ENCODE measurements around the gene EPAS1. TPM values are rescaled to one million over a fixed set of nuclear protein-coding genes. Genes with fewer than 3 reads are reported as not detected.
A peak's percentile ranks its signal among the peaks of the same experiment; 100 is the strongest.

The EPAS1 gene
- total RNA-seq, 2 experiments from 2014 or later, result 51.0 to 54.6 TPM

DNA sequence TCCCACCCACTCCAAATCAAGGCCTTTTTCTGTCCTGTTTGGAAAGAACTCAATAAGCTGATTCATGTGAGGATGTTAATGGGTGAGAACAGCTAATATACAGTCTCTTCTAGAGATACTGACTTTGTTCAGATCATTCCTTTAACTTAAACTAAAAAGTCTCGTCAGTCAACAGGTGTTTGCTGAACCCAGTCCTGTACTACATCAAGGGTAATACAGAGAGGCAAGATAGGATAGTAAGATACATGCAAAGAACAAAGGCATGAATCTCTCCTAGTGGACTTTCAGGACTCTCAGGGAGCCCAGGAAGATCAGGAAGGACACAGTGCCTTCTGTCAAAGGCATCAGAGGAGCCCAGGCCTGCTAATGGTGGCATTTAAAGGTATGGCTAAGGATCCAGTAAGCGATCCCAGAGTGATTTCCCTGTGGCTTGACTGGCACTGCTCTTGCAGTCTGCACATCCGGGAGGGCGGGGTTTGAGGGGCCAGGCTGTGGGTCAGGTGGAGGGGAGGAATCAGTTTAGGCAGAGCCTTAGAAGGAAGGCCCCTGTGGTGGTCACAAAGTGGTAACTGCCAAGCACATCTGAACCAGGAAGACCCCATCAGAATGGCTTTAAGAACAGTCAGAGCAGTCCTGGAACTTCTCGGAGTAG is 54.0 kb downstream of the EPAS1 start:
- intact Hi-C loops (cut with micrococcal nuclease), result loop anchor here (5.0 kb wide), 1 partner anchor 54 kb away; the partner anchor contains the start of gene EPAS1
- H3K27me3 Mint-ChIP-seq, result no peaks in the 10 kb centered on the region
- no peaks in the 10 kb centered on the region for H3K9me3 Mint-ChIP-seq
- ChIA-PET POLR2A (no interaction called here), CTCF (no interaction called here)
- peak overlapping the region; percentile 75 for H3K4me3 Mint-ChIP-seq
- peak overlapping the region; percentile 91 for H3K27ac Mint-ChIP-seq
- peaks cover 50% of the 10 kb centered on the region for H3K4me1 Mint-ChIP-seq (ENCODE audit: low read depth)
- peaks cover 5% of the 10 kb centered on the region for H3K36me3 Mint-ChIP-seq
- DNase-seq, result peak; percentile 65

DNA sequence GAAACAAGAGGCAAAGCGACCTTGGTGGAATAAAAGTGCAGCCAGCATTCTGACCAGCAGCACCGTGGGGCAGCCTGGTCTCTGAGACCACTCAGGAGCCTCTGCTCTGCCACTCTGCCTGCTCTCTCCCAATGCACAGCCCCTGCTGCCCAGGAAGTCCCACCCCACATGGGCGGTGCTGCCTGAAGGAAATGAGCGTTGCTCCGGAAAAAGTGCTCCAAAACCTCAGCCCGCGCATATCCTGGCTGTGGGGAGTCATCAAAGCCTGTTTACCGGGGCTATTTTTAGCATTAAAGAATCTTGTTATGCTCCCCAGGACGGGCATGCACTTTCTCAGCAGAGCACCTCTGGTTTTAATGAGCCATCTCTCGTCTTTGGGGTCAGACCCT is 54.5 kb downstream of the EPAS1 start:
- H3K27ac Mint-ChIP-seq, result peak overlapping the region; percentile 91
- H3K4me1 Mint-ChIP-seq (ENCODE audit: low read depth), result peaks cover 52% of the 10 kb centered on the region
- peak; percentile 87 for DNase-seq
- H3K36me3 Mint-ChIP-seq, result peaks cover 8% of the 10 kb centered on the region
- peak overlapping the region; percentile 75 for H3K4me3 Mint-ChIP-seq
- intact Hi-C loops (cut with micrococcal nuclease), result loop anchor here (5.0 kb wide), 1 partner anchor 54 kb away; the partner anchor contains the start of gene EPAS1
- H3K9me3 Mint-ChIP-seq, result no peaks in the 10 kb centered on the region
- POLR2A ChIA-PET, result no interaction called here
- CTCF ChIA-PET, result no interaction called here
- no peaks in the 10 kb centered on the region for H3K27me3 Mint-ChIP-seq

DNA sequence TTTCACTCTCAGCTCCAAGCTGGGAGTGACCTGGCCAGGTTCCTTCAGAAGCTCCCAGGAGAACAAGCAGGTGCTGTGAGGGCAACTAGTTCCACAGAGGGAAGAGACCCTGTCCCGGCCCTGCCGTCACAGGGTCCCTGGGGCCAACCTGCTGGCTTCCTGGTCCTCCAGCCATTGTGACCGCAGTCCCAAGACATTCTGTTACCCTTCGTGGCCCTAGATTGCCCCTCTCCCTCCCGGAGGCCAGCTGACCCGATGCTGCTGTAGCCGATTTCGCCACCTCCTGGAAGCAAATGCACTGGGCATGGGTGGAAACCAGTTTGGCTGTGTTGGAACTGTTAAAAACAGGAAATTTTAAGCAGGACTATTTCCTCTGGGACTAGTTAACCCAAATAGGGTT is 55.4 kb downstream of the EPAS1 start:
- H3K4me1 Mint-ChIP-seq (ENCODE audit: low read depth), result peaks cover 54% of the 10 kb centered on the region
- peak overlapping the region; percentile 91 for H3K27ac Mint-ChIP-seq
- H3K9me3 Mint-ChIP-seq, result no peaks in the 10 kb centered on the region
- intact Hi-C loops (cut with micrococcal nuclease), result loop anchor here (5.0 kb wide), 1 partner anchor 55 kb away; the partner anchor contains the start of gene EPAS1
- DNase-seq, result no peak
- POLR2A ChIA-PET, result no interaction called here
- no peaks in the 10 kb centered on the region for H3K27me3 Mint-ChIP-seq
- H3K36me3 Mint-ChIP-seq, result peaks cover 6% of the 10 kb centered on the region
- peak overlapping the region; percentile 75 for H3K4me3 Mint-ChIP-seq
- CTCF ChIA-PET, result no interaction called here

DNA sequence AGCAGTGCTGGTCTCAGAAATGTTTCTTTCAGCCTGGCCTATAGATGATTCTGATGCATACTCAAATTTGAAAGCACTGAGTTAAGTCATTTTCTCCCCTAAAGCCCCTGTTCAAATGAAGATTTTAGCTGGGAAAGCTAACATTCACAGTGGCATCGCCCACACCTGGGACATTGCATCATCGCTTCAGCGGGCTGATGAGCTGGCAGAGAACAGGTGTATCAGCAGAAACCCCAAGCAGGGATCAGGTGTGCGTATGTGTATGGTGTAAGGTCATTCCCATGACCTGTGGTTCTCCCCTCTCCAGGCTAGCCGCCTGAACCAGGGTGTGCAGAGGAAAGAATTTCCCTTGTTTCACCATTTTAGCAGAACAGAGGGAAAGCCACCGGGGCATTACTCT is 56.3 kb downstream of the EPAS1 start:
- intact Hi-C loops (cut with micrococcal nuclease), result loop anchor here (5.0 kb wide), 1 partner anchor 56 kb away; the partner anchor contains the start of gene EPAS1
- ChIA-PET POLR2A (no interaction called here), CTCF (interaction anchor here (1.4 kb wide), 1 partner anchor 291 kb away, joined by 5 read pairs; no protein-coding TSS in a partner anchor)
- no peaks in the 10 kb centered on the region for H3K27me3 Mint-ChIP-seq
- DNase-seq, result no peak
- no peaks in the 10 kb centered on the region for H3K9me3 Mint-ChIP-seq
- H3K36me3 Mint-ChIP-seq, result peaks cover 4% of the 10 kb centered on the region
- no peak overlapping the region for H3K27ac Mint-ChIP-seq
- H3K4me1 Mint-ChIP-seq (ENCODE audit: low read depth), result peaks cover 51% of the 10 kb centered on the region
- H3K4me3 Mint-ChIP-seq, result no peak overlapping the region

DNA sequence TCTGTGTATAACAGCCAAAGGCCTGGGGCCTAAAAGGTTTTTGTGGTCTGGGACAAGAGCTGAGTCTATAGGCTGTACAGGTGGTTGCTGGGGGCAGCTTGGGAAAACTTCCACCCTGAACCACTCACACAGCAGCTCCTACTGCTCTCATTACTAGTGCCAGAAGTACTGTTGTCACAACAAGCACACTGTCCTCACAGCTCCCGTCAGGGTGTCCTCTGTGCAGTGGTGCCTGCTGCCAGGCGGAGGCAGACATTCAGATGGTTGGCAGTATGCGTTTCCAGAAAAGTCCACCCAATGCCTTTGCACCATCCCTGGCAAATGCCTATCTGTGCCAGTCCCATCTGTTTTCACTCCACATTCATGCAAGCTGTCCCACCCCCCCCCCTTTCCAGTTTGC is 58.5 kb downstream of the EPAS1 start:
- DNase-seq, result no peak
- Mint-ChIP-seq H3K4me3 (no peak overlapping the region), H3K4me1 (ENCODE audit: low read depth) (peaks cover 38% of the 10 kb centered on the region), H3K27me3 (no peaks in the 10 kb centered on the region), H3K36me3 (peaks cover 4% of the 10 kb centered on the region), H3K27ac (no peak overlapping the region), H3K9me3 (no peaks in the 10 kb centered on the region)
- intact Hi-C loops (cut with micrococcal nuclease), result no loop called here
- CTCF ChIA-PET, result interaction anchor here (0.9 to 1.4 kb wide), 5 partner anchors 10 to 362 kb away, joined by 3 to 6 read pairs (median 3); no protein-coding TSS in a partner anchor
- POLR2A ChIA-PET, result interaction anchor here (1.5 kb wide), 1 partner anchor 12 kb away, joined by 3 read pairs; no protein-coding TSS in a partner anchor

DNA sequence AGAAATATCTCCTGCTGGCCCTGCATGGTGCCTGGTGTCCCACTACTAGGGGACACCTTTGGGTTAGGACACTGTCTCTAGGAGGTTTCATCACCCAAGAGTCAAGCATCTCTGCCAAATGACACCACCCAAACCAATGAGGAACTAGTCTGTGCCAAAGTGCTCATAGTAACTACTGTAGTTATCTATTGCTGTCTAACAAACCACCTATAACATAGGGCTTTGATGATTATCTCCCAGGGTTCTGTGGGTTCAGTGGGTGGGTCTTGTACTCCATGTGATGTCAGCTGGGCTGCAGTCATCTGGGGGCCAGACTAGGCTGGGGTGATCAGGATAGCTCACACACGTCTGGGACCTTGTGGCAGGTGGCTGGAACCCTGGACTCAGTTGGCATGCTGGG is 59.8 kb downstream of the EPAS1 start:
- no peak for DNase-seq
- H3K27me3 Mint-ChIP-seq, result no peaks in the 10 kb centered on the region
- intact Hi-C loops (cut with micrococcal nuclease), result no loop called here
- H3K36me3 Mint-ChIP-seq, result peaks cover 4% of the 10 kb centered on the region
- H3K4me3 Mint-ChIP-seq, result no peak overlapping the region
- H3K4me1 Mint-ChIP-seq (ENCODE audit: low read depth), result peaks cover 31% of the 10 kb centered on the region
- no peaks in the 10 kb centered on the region for H3K9me3 Mint-ChIP-seq
- H3K27ac Mint-ChIP-seq, result no peak overlapping the region
- ChIA-PET POLR2A (no interaction called here), CTCF (interaction anchor here (0.8 to 1.2 kb wide), 3 partner anchors 9 to 346 kb away, joined by 3 to 4 read pairs (median 3); no protein-coding TSS in a partner anchor)

DNA sequence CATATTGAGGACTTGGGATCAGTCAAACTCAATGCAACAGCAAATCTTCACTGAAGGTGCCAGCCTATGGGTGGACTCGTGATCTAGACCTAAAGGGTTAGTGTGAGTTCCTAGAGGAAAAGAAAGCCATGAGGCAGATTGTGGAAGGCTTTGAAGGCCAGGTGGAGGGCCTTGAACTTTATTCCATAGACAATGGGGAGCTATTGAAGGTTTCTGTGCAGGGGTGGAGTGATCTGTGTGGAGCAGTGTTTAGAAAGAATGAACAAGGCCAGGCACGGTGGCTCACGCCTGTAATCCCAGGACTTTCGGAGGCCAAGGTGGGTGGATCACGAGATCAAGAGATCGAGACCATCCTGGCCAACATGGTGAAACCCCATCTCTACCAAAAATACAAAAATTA is 61.5 kb downstream of the EPAS1 start:
- intact Hi-C loops (cut with micrococcal nuclease), result no loop called here
- H3K9me3 Mint-ChIP-seq, result no peaks in the 10 kb centered on the region
- CTCF ChIA-PET, result no interaction called here
- no peak overlapping the region for H3K4me3 Mint-ChIP-seq
- DNase-seq, result no peak
- no peaks in the 10 kb centered on the region for H3K27me3 Mint-ChIP-seq
- POLR2A ChIA-PET, result no interaction called here
- H3K36me3 Mint-ChIP-seq, result peaks cover 4% of the 10 kb centered on the region
- H3K27ac Mint-ChIP-seq, result no peak overlapping the region
- peaks cover 32% of the 10 kb centered on the region for H3K4me1 Mint-ChIP-seq (ENCODE audit: low read depth)

DNA sequence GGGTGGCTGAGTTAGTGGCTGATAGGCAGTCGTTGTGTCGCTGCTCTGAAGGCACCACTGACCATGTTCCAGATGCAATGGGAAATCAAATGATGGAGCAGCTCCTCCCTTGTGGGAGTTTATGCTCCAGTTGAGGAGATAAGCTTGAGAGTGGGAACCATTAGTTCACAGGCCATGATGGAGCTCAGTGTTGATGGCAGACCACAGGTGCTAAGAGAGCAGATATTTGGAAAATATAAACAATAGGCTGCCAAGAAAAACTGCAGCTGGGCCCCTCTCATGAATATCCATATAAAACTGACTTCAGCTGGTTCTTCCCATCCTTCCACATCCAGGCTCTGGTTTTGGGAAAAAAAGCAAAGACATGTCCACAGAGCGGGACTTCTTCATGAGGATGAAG is 63.1 kb downstream of the EPAS1 start:
- ChIA-PET CTCF (interaction anchor here (1.1 kb wide), 1 partner anchor 349 kb away, joined by 5 read pairs; no protein-coding TSS in a partner anchor), POLR2A (no interaction called here)
- Mint-ChIP-seq H3K9me3 (no peaks in the 10 kb centered on the region), H3K27ac (no peak overlapping the region), H3K4me1 (ENCODE audit: low read depth) (peaks cover 35% of the 10 kb centered on the region), H3K4me3 (no peak overlapping the region), H3K27me3 (no peaks in the 10 kb centered on the region), H3K36me3 (peaks cover 4% of the 10 kb centered on the region)
- DNase-seq, result no peak
- intact Hi-C loops (cut with micrococcal nuclease), result loop anchor here (5.0 kb wide), 1 partner anchor 173 kb away; no protein-coding TSS in a partner anchor

DNA sequence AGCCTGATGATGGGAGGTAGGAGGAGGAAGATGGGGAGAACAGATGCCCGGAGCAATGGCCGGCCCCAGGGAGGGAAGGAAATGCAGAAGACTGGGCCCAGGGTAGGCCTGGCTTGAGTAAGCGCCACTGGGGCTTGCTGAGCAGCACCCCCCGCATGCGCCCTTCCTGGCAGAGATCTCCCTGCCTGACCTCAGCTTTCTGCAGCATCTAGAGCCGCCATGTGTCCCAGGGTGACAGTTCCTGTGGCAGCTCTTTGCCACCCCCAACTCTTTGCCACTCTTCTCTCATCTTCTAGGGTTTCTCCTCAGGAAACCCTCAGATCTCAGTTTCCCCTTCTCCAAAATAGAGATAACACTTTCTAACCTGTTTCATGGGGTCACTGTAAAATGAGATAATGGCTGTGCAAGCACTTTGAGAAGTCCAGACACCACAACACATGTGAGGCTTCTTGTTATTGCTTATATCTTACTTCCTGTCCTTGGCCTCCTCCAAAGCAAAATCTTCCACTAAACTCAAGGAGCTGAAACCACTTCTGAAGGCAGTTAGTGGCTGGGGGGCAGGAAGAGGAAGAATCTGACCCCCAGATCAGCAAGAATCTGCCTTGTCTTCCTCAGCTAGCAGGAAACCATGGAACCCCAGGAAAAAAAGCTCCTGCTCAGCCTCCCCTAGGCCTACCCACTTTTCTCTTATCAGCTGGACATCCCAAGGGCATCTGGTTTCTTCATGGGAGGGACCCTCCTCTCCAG is 64.9 kb downstream of the EPAS1 start:
- Mint-ChIP-seq H3K27ac (no peak overlapping the region), H3K9me3 (no peaks in the 10 kb centered on the region), H3K27me3 (no peaks in the 10 kb centered on the region), H3K4me1 (ENCODE audit: low read depth) (peaks cover 32% of the 10 kb centered on the region), H3K36me3 (no peaks in the 10 kb centered on the region), H3K4me3 (no peak overlapping the region)
- DNase-seq, result no peak
- CTCF ChIA-PET, result interaction anchor here (0.6 to 2.6 kb wide), 11 partner anchors 13 to 369 kb away, joined by 3 to 25 read pairs (median 5); no protein-coding TSS in a partner anchor
- intact Hi-C loops (cut with micrococcal nuclease), result loop anchor here (2.0 to 5.0 kb wide), 2 partner anchors 63 to 175 kb away; no protein-coding TSS in a partner anchor
- POLR2A ChIA-PET, result interaction anchor here (0.7 kb wide), 1 partner anchor 40 kb away, joined by 3 read pairs; no protein-coding TSS in a partner anchor

DNA sequence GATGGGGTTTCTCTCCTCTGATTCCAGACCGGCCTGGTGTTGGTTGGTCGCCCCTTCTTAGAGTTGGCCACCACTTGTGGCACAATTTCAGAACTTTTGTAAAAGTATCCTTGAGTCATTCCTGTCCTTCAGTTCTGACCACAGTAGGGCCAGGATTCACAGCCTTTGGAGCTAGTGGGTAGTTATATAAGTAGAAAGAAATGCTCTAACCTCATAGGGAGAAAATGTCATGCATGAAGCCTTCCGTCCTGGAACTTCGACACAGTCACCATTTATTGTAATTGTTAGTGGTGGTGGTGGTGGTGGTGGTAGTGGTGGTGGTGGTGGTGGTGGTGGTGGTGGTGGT is 65.4 kb downstream of the EPAS1 start:
- CTCF ChIA-PET, result interaction anchor here (0.6 to 2.6 kb wide), 11 partner anchors 13 to 369 kb away, joined by 3 to 25 read pairs (median 6); no protein-coding TSS in a partner anchor
- Mint-ChIP-seq H3K27me3 (no peaks in the 10 kb centered on the region), H3K4me3 (no peak overlapping the region), H3K36me3 (no peaks in the 10 kb centered on the region), H3K9me3 (no peaks in the 10 kb centered on the region), H3K4me1 (ENCODE audit: low read depth) (peaks cover 32% of the 10 kb centered on the region), H3K27ac (no peak overlapping the region)
- intact Hi-C loops (cut with micrococcal nuclease), result loop anchor here (1.0 to 5.0 kb wide), 3 partner anchors 33 to 175 kb away; no protein-coding TSS in a partner anchor
- DNase-seq, result no peak
- POLR2A ChIA-PET, result no interaction called here

DNA sequence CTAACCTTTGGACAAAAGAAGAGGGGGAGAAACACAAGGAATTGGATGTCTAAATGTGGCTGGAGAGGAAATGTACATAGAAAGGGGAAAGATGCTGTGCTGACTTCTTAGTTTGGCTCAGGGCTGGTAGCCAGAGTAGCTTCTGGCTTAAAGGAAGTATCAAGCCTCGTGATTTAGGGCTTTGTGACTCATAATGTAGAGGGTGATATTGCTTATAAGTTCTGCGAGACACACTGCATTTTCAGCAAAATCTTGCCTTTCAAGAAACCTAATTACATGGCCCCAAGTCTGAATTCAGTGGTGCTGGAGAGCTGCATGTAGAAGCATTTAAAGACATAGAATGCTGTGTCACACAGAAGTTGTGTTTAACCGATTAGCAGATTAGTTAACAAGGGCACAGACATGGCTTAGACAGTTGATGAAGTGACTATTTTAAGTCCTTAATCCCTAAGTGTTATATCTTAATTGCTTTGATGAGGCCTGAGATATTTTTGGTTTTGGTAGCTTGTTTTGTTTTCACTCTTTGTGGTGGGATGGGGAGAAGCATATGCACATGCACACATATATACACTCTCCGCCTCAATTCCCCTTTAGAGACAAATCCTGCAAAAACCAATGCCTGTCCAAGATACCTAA is 66.4 kb downstream of the EPAS1 start:
- POLR2A ChIA-PET, result interaction anchor here (0.8 to 1.2 kb wide), 2 partner anchors 269 to 284 kb away, joined by 3 read pairs; no protein-coding TSS in a partner anchor
- CTCF ChIA-PET, result interaction anchor here (0.6 to 2.6 kb wide), 15 partner anchors 12 to 392 kb away, joined by 3 to 25 read pairs (median 4); no protein-coding TSS in a partner anchor
- H3K4me3 Mint-ChIP-seq, result no peak overlapping the region
- H3K27me3 Mint-ChIP-seq, result no peaks in the 10 kb centered on the region
- DNase-seq, result peak; percentile 21
- intact Hi-C loops (cut with micrococcal nuclease), result loop anchor here (1.0 to 5.0 kb wide), 4 partner anchors 34 to 176 kb away; no protein-coding TSS in a partner anchor
- peaks cover 32% of the 10 kb centered on the region for H3K4me1 Mint-ChIP-seq (ENCODE audit: low read depth)
- no peaks in the 10 kb centered on the region for H3K9me3 Mint-ChIP-seq
- peak overlapping the region; percentile 7 for H3K27ac Mint-ChIP-seq
- H3K36me3 Mint-ChIP-seq, result no peaks in the 10 kb centered on the region

All from activated CD4-positive, alpha-beta memory T cell treated with anti-CD3 and anti-CD28 coated beads for 36 hours (primary cell).